ENCODE measurements around the gene ABCA10. TPM values are rescaled to one million over a fixed set of nuclear protein-coding genes. Genes with fewer than 3 reads are reported as not detected.
"Not testable (repeated sequence)": the region's sequence is repeated elsewhere in the genome, so short reads cannot be mapped to it uniquely, and the experiment has no call there.

Gene ABCA10
- total RNA-seq, 3 donors from 2014 or later = 13.6 to 49.5 (median 16.1) TPM

- H3K9me3 ChIP-seq = no peaks in the 10 kb centered on the region
- H3K4me3 ChIP-seq = no peak overlapping the region
- H3K4me1 ChIP-seq = no peaks in the 10 kb centered on the region
- no peak overlapping the region for H3K27ac ChIP-seq
- peaks cover 4% of the 10 kb centered on the region for H3K36me3 ChIP-seq
- DNase-seq (ENCODE audit: low spot score in 2 of 2) = no peak
- TF ChIP-seq POLR2A (IDR thresholded peaks at IDR 0.05) (no peak), CTCF (IDR thresholded peaks at IDR 0.05) (no peak), POLR2AphosphoS5 (IDR thresholded peaks at IDR 0.05) (no peak)
- intact Hi-C loops (cut with DNase I; ENCODE audit: low total_unique reads) = no loop called here
- no peaks in the 10 kb centered on the region for H3K27me3 ChIP-seq
Measured at GRCh38 chr17:69173118-69173517, 55.5 kb downstream of the ABCA10 start.

DNA sequence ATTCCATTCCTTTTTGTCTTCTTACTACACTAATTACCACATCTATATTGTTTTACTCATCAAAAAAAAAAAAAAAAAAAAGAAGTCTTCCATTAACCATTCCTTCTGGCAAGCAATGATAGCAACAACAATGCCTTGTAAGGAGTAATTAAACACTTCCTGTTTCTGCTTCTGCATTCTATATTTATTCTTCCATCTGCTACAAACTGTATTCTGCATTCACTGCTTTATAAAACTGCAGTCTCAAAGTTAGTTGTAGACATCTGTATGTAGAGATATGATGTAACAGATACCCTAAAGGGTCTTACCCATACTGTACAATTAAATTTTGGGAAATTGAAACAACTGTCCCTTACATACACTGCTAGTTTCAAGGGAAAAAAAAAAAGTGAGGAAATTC lies 58.2 kb downstream of the ABCA10 start:
- no peaks in the 10 kb centered on the region for H3K27me3 ChIP-seq
- no peaks in the 10 kb centered on the region for H3K9me3 ChIP-seq
- peaks cover 4% of the 10 kb centered on the region for H3K36me3 ChIP-seq
- no peak for DNase-seq (ENCODE audit: low spot score in 2 of 2)
- no peak overlapping the region for H3K27ac ChIP-seq
- intact Hi-C loops (cut with DNase I; ENCODE audit: low total_unique reads) = no loop called here
- no peak overlapping the region for H3K4me3 ChIP-seq
- no peaks in the 10 kb centered on the region for H3K4me1 ChIP-seq
- TF ChIP-seq CTCF (IDR thresholded peaks at IDR 0.05) = no peak
- TF ChIP-seq POLR2AphosphoS5 (IDR thresholded peaks at IDR 0.05) = no peak
- no peak for TF ChIP-seq POLR2A (IDR thresholded peaks at IDR 0.05)

GRCh38 chr17:69168642-69169041 lies 60.0 kb downstream of the ABCA10 start:
- H3K27ac ChIP-seq; H3K4me1 ChIP-seq; H3K4me3 ChIP-seq; H3K9me3 ChIP-seq; H3K27me3 ChIP-seq; DNase-seq (ENCODE audit: low spot score in 2 of 2); intact Hi-C loops (cut with DNase I; ENCODE audit: low total_unique reads); H3K36me3 ChIP-seq: not testable (repeated sequence)

DNA sequence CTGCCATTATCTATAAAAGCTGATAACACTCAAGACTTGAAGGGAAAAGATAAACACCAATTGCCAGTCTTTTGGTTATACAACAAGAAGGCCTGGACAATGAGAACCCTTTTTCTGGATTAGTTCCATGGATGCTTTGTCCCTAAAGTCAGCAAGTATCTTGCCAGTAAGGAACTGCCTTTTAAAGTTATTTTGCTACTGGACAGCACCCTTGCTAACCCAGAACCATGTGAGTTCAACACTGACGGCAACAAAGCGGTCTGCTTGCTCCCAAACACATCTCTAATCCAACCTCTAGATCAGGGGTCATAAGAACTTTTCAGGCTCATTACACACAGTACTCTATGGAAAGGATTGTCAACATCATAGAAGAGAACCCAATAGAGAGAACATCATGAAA lies 61.7 kb downstream of the ABCA10 start:
- H3K9me3 ChIP-seq = no peaks in the 10 kb centered on the region
- intact Hi-C loops (cut with DNase I; ENCODE audit: low total_unique reads) = no loop called here
- DNase-seq (ENCODE audit: low spot score in 2 of 2) = no peak

DNA sequence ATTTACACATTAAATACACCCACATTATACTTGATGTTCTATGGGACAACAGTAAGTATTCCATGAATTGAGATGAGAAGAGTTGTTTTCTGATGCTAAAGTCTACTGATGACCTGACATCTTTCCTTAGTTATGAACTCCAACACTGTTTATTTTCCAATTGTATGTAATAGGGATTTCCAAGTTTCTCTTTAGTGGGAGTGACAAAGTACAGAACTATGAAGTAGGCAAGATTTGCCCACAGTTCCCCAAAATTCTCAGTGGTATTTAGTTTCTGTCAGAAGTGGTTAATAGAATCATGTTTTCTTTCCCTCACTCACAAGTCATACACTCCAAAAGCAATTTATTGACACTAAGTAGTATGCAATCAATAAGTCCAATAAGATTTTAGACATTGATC lies 64.4 kb downstream of the ABCA10 start:
- no peaks in the 10 kb centered on the region for H3K9me3 ChIP-seq
- intact Hi-C loops (cut with DNase I; ENCODE audit: low total_unique reads) = no loop called here
- no peak for TF ChIP-seq POLR2AphosphoS5 (IDR thresholded peaks at IDR 0.05)
- no peak for TF ChIP-seq CTCF (IDR thresholded peaks at IDR 0.05)
- TF ChIP-seq POLR2A (IDR thresholded peaks at IDR 0.05) = no peak
- no peak for DNase-seq (ENCODE audit: low spot score in 2 of 2)
- no peak overlapping the region for H3K4me3 ChIP-seq
- no peaks in the 10 kb centered on the region for H3K4me1 ChIP-seq
- H3K36me3 ChIP-seq = no peaks in the 10 kb centered on the region
- H3K27me3 ChIP-seq = no peaks in the 10 kb centered on the region
- H3K27ac ChIP-seq = no peak overlapping the region

More for the DNA sequence above, 61.7 kb downstream of the ABCA10 start:
- Histone ChIP-seq H3K36me3 (no peaks in the 10 kb centered on the region), H3K4me1 (no peaks in the 10 kb centered on the region), H3K4me3 (no peak overlapping the region), H3K27ac (no peak overlapping the region), H3K27me3 (no peaks in the 10 kb centered on the region)
- TF ChIP-seq POLR2A (IDR thresholded peaks at IDR 0.05) (no peak), CTCF (IDR thresholded peaks at IDR 0.05) (no peak), POLR2AphosphoS5 (IDR thresholded peaks at IDR 0.05) (no peak)

- no peaks in the 10 kb centered on the region for H3K4me1 ChIP-seq
- no peak overlapping the region for H3K27ac ChIP-seq
- intact Hi-C loops (cut with DNase I; ENCODE audit: low total_unique reads) = no loop called here
Measured at GRCh38 chr17:69159418-69159817, 69.2 kb downstream of the ABCA10 start.

More at GRCh38 chr17:69159418-69159817, 69.2 kb downstream of the ABCA10 start:
- TF ChIP-seq CTCF (IDR thresholded peaks at IDR 0.05) (no peak), POLR2A (IDR thresholded peaks at IDR 0.05) (no peak), POLR2AphosphoS5 (IDR thresholded peaks at IDR 0.05) (no peak)
- Histone ChIP-seq H3K36me3 (no peaks in the 10 kb centered on the region), H3K4me3 (no peak overlapping the region), H3K27me3 (no peaks in the 10 kb centered on the region), H3K9me3 (no peaks in the 10 kb centered on the region)
- no peak for DNase-seq (ENCODE audit: low spot score in 2 of 2)

Measured in breast epithelium (tissue), 4 donors.